ENCODE results near the gene RBP5.

Gene RBP5

GRCh38 chr12:7073946-7074345, 54.7 kb downstream of the RBP5 start:
- DNase-seq (ENCODE audit: low spot score) = no peak
